ENCODE measurements around the gene SCN9A. TPM values are rescaled to one million over a fixed set of nuclear protein-coding genes. Genes with fewer than 3 reads are reported as not detected.
A peak's percentile ranks its signal among the peaks of the same experiment; 100 is the strongest.

The SCN9A gene
- total and polyA plus RNA-seq, 2 of the 4 experiments (the other 2 are of a cell fraction), result 40.1 to 135 TPM

DNA sequence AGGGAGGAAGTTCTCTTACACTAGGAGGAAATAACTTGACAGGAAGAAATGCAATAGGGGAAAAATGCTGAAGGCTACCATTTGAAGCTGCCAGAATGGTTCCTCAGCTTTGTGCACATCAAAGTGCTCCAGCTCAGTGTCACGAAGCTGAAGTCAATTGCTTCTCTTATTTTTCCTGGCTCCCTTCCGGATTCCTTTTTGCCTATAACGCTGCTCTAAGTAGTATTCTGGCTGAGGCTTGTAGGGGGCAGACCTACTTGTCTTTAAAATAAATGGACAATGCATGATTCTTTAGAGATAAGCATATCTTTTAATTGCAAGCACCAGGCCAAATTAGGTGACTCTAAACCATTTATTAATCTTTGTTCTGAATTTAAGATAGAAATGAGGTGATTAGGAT, 187.7 kb downstream of the SCN9A start:
- Histone ChIP-seq H3K27ac (ENCODE audit: insufficient read depth, low read length) (no peak overlapping the region), H3K9ac (ENCODE audit: low read depth, low read length) (no peak overlapping the region), H3K56ac (ENCODE audit: extremely low read depth, insufficient read depth, low read length) (no peak overlapping the region), H4K91ac (ENCODE audit: insufficient read depth, low read depth, low read length) (no peak overlapping the region), H3K4me1 (ENCODE audit: control insufficient read depth, insufficient read depth, low read length) (peaks cover 1% of the 10 kb centered on the region; the same call in 1 of the 2 replicates), H2BK120ac (ENCODE audit: low read depth, low read length) (no peak overlapping the region), H3K36me3 (ENCODE audit: control insufficient read depth, insufficient read depth, low read length) (no peaks in the 10 kb centered on the region), H4K5ac (ENCODE audit: low read depth, low read length) (no peak overlapping the region), H2AK9ac (replicated peaks; ENCODE audit: low read depth, low read length, poor library complexity) (no peak overlapping the region), H3K9me1 (ENCODE audit: insufficient read depth, low read length) (no peaks in the 10 kb centered on the region), H2AFZ (replicated peaks; ENCODE audit: low read length, poor library complexity) (no peak overlapping the region), H3K4ac (ENCODE audit: low read depth, low read length) (no peak overlapping the region), H3K23ac (ENCODE audit: low read depth, low read length) (no peak overlapping the region), H2AK5ac (ENCODE audit: low read depth, low read length) (no peak overlapping the region), H3K14ac (replicated peaks; ENCODE audit: low read depth, low read length) (no peak overlapping the region), H2BK20ac (ENCODE audit: low read depth, low read length) (no peak overlapping the region), H3K9me3 (ENCODE audit: control insufficient read depth, insufficient read depth, low read length) (no peaks in the 10 kb centered on the region), H4K8ac (ENCODE audit: low read depth in 2 of 2, low read length in 2 of 2) (no peak overlapping the region), H3K18ac (ENCODE audit: low read depth, low read length) (no peak overlapping the region), H2BK15ac (ENCODE audit: low read depth, low read length) (no peak overlapping the region), H3K4me3 (ENCODE audit: insufficient read depth, low read depth, low read length) (no peak overlapping the region), H3K27me3 (ENCODE audit: control insufficient read depth, insufficient read depth, low read length) (no peaks in the 10 kb centered on the region), H3K79me1 (ENCODE audit: low read depth in 1 of 2, low read length in 2 of 2) (no peaks in the 10 kb centered on the region), H4K20me1 (ENCODE audit: insufficient read depth, low read length) (no peaks in the 10 kb centered on the region), H2BK5ac (ENCODE audit: low read depth, low read length, poor library complexity, severe bottlenecking) (no peak overlapping the region), H3K4me2 (ENCODE audit: low read depth, low read length) (0 out of 2 replicates have a peak overlapping the region, but pooled peaks have one; percentile 27)
- DNase-seq (no peak), ATAC-seq (ENCODE audit: low read depth) (no peak; the same call in 1 of the 2 replicates)
- ChIA-PET CTCF (interaction anchor here (0.9 kb wide), 1 partner anchor 231 kb away, joined by 3 read pairs; no protein-coding TSS in a partner anchor), POLR2A (ENCODE audit: unreplicated experiment) (interaction anchor here (0.7 kb wide), 1 partner anchor 1822 kb away, joined by 3 read pairs; no protein-coding TSS in a partner anchor)
- no TSS peak for BruUV-seq (replicated peaks)
- WGBS, 2 experiments (ENCODE audit: extremely low coverage in 2 of 2, insufficient read length in 1 of 2), result 67% methylated on average over 1 of the region's 3 CpGs; no CpG with 5 or more reads in 1 of the 2 experiments
- intact Hi-C loops (cut with micrococcal nuclease), result no loop called here
- in situ Hi-C loops (cut with MboI; ENCODE audit: low sequenced_read_pairs), result loop anchor here (10.0 kb wide), 1 partner anchor 197 kb away; no protein-coding TSS in a partner anchor
- TF ChIP-seq MAFK (IDR thresholded peaks at IDR 0.05; ENCODE audit: low read depth, low read length) (no peak), SMC3 (IDR thresholded peaks at IDR 0.05; ENCODE audit: low read depth, low read length) (no peak), CHD1 (IDR thresholded peaks at IDR 0.05; ENCODE audit: low read depth, low read length) (no peak), RAD21 (IDR thresholded peaks at IDR 0.05; ENCODE audit: low read length) (no peak), POLR2A (IDR thresholded peaks at IDR 0.05; ENCODE audit: low read depth, low read length) (no peak), CEBPB (IDR thresholded peaks at IDR 0.05; ENCODE audit: low read depth, low read length) (no peak), RFX5 (IDR thresholded peaks at IDR 0.05; ENCODE audit: low read depth, low read length) (no peak), FOS (IDR thresholded peaks at IDR 0.05; ENCODE audit: low read depth, low read length) (no peak), RCOR1 (IDR thresholded peaks at IDR 0.05; ENCODE audit: insufficient replicate concordance, low read length) (no peak), MXI1 (IDR thresholded peaks at IDR 0.05; ENCODE audit: borderline replicate concordance, low read depth, low read length) (no peak), NFE2L2 (IDR thresholded peaks at IDR 0.05; ENCODE audit: low read depth, low read length) (no peak), BHLHE40 (IDR thresholded peaks at IDR 0.05; ENCODE audit: low read depth, low read length) (no peak), MAZ (IDR thresholded peaks at IDR 0.05; ENCODE audit: borderline replicate concordance, low read depth, low read length) (no peak)
- TF ChIP-seq, protein P1, sequence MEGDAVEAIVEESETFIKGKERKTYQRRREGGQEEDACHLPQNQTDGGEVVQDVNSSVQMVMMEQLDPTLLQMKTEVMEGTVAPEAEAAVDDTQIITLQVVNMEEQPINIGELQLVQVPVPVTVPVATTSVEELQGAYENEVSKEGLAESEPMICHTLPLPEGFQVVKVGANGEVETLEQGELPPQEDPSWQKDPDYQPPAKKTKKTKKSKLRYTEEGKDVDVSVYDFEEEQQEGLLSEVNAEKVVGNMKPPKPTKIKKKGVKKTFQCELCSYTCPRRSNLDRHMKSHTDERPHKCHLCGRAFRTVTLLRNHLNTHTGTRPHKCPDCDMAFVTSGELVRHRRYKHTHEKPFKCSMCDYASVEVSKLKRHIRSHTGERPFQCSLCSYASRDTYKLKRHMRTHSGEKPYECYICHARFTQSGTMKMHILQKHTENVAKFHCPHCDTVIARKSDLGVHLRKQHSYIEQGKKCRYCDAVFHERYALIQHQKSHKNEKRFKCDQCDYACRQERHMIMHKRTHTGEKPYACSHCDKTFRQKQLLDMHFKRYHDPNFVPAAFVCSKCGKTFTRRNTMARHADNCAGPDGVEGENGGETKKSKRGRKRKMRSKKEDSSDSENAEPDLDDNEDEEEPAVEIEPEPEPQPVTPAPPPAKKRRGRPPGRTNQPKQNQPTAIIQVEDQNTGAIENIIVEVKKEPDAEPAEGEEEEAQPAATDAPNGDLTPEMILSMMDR (conservative IDR thresholded peaks at IDR 0.05; ENCODE audit: low read depth, low read length), result no peak
- TF ChIP-seq, protein P2, sequence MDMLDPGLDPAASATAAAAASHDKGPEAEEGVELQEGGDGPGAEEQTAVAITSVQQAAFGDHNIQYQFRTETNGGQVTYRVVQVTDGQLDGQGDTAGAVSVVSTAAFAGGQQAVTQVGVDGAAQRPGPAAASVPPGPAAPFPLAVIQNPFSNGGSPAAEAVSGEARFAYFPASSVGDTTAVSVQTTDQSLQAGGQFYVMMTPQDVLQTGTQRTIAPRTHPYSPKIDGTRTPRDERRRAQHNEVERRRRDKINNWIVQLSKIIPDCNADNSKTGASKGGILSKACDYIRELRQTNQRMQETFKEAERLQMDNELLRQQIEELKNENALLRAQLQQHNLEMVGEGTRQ (IDR thresholded peaks at IDR 0.05; ENCODE audit: low read depth, low read length), result no peak
- TF ChIP-seq, protein P3, sequence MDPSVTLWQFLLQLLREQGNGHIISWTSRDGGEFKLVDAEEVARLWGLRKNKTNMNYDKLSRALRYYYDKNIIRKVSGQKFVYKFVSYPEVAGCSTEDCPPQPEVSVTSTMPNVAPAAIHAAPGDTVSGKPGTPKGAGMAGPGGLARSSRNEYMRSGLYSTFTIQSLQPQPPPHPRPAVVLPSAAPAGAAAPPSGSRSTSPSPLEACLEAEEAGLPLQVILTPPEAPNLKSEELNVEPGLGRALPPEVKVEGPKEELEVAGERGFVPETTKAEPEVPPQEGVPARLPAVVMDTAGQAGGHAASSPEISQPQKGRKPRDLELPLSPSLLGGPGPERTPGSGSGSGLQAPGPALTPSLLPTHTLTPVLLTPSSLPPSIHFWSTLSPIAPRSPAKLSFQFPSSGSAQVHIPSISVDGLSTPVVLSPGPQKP (IDR thresholded peaks at IDR 0.05; ENCODE audit: borderline replicate concordance, low read depth, low read length), result no peak
- dilution Hi-C loops (cut with HindIII; ENCODE audit: low sequenced_read_pairs, unreplicated experiment), result no loop called here
